Peyer's patch (tissue), 4 donors: ENCODE measurements around the gene MBNL2.

Source experiments
- CTCF ChIP-seq, 6 experiments: fragments of 450-650 bp in 4 of 6; fragments of 200-600 bp in 2 of 6; sonication (generic) in 1 of 6; IDR thresholded peaks; one replicate each; pipeline ENCODE4 v1.5.1; 2017 to 2019; ENCODE audit warnings: antibody characterized with exemption in 6 of 6, mild to moderate bottlenecking in 3 of 6, moderate library complexity in 1 of 6
- POLR2A ChIP-seq, 2 donors: fragments of 450-650 bp; IDR thresholded peaks; one replicate each; pipeline ENCODE4 v1.5.1; 2017; ENCODE audit warnings: antibody characterized with exemption in 2 of 2, mild to moderate bottlenecking in 2 of 2, moderate library complexity in 2 of 2

GRCh38 chr13:97407540-97407939 lies 185.4 kb downstream of the MBNL2 start:
- TF ChIP-seq CTCF (IDR thresholded peaks at IDR 0.05) (no peak), POLR2A (IDR thresholded peaks at IDR 0.05) (no peak)
